Left lung (tissue), 10 donors: ENCODE measurements around the gene DENND2D. TPM values are rescaled to one million over a fixed set of nuclear protein-coding genes. Genes with fewer than 3 reads are reported as not detected.
"Not testable (repeated sequence)": the region's sequence is repeated elsewhere in the genome, so short reads cannot be mapped to it uniquely, and the experiment has no call there.

ENCODE experiments used
- ATAC-seq: fragments of 200-7000 bp; cut with Tn5 transposase; one replicate; pipeline ENCODE4 v1.9.1; 2020; ENCODE audit warnings: moderate library complexity
- DNase-seq, 4 donors: peaks; one replicate each; pipeline ENCODE4 v3.0.0-alpha.2; 2013 to 2020
- H3K27ac ChIP-seq, 2 donors: fragments of 200-600 bp; sonication (generic) in 1 of 2; one replicate each; pipeline versions ENCODE4 v1.5.0 to v1.8.0; 2020 to 2021
- H3K27me3 ChIP-seq, 2 donors: fragments of 200-600 bp; sonication (generic) in 1 of 2; one replicate each; pipeline versions ENCODE4 v1.5.0 to v1.8.0; 2020 to 2021
- H3K36me3 ChIP-seq, 2 donors: fragments of 200-600 bp; sonication (generic) in 1 of 2; one replicate each; pipeline versions ENCODE4 v1.5.0 to v1.8.0; 2020 to 2021
- H3K4me1 ChIP-seq, 2 donors: fragments of 200-600 bp; one replicate each; pipeline ENCODE4 v1.8.0; 2021
- H3K4me3 ChIP-seq, 2 donors: fragments of 200-600 bp; sonication (generic) in 1 of 2; one replicate each; pipeline versions ENCODE4 v1.5.0 to v1.8.0; 2020 to 2021; ENCODE audit warnings: mild to moderate bottlenecking in 1 of 2
- H3K9me3 ChIP-seq, 2 donors: fragments of 200-600 bp; sonication (generic) in 1 of 2; one replicate each; pipeline versions ENCODE4 v1.5.0 to v1.8.0; 2020 to 2021
- CTCF ChIP-seq, 2 donors: fragments of 200-600 bp; sonication (generic) in 1 of 2; IDR thresholded peaks; one replicate each; pipeline versions ENCODE4 v1.5.0 to v1.8.0; 2021; ENCODE audit warnings: antibody characterized with exemption in 2 of 2
- intact Hi-C, 2 donors: fragments of 100-400 bp; cut with DNase I; formaldehyde crosslinking; loops; one replicate each; pipeline versions ENCODE4 v1.11.2 to v1.14.2; 2022
- polyA plus RNA-seq, 6 donors: library from polyadenylated mRNA; unstranded; fragments of 120-200 nt; gene quantifications; one replicate each; pipeline ENCODE4 v1.2.1, GENCODE V29; 2013; ENCODE audit not compliant: insufficient read length in 6 of 6
- total RNA-seq, 2 donors: library from RNA; stranded (reverse); fragmentation: NEBNext Ultra II Directional; extraction: Animal tissue kit (Norgen Biotek cat#: 25700); gene quantifications; one replicate each; pipeline ENCODE4 v1.2.1, GENCODE V29; 2021
- donor health status: DM: no; HTN: yes; CAD: no.
- donor health status: DM: no; HTN: no; CAD: no.

Gene DENND2D
- total and polyA plus RNA-seq, 8 donors = 19.5 to 78.8 (median 25.5) TPM

DNA sequence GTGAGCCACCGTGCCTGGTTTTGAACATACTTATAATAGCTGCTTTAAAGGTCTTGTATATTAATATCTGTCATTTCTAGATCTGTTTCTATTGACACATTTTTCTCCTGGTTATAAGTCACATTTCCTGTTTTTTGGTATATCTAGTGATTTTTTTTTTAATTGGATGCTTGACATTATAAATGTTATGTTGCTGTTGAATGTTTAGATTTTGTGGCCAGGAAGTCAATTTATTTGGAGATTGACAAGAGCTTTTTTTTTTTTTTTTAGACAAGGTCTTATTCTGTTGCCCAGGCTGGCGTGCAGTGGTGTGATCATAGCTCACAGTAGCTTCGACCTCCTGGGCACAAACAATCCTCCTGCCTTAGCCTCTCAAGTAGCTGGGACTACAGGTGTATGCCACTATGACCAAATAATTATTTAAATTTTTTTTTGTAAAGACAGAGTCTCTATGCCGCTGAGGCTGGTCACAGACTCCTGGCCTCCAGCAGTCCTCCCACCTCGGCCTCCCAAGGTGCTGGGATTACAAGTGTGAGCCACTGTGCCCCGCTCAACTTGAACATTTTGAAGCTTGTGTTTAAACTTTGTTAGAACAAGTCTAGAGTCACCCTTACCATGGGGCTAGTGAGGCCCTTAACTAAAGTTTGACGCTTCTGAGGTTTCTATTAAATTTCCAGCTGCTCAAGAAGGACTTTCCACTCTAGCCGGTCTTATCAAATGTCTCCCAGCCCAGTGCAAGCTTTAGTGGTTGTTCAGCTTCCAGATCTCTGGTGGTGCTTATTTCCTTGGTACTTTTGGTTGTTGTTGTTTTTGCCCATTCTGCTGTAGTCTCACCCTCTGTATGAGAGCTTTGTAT lies 18.5 kb upstream of the DENND2D start:
- H3K4me1 ChIP-seq = peaks cover 7 to 82% of the 10 kb centered on the region in 2 donors
- DNase-seq (no peak), ATAC-seq (no peak)
- intact Hi-C loops = no loop called here
- TF ChIP-seq CTCF (IDR thresholded peaks at IDR 0.05) = no peak
- peak overlapping the region in 1 of 2 donors; percentile 30 for H3K27ac ChIP-seq
- no peaks in the 10 kb centered on the region for H3K27me3 ChIP-seq
- no peaks in the 10 kb centered on the region for H3K9me3 ChIP-seq
- no peaks in the 10 kb centered on the region for H3K36me3 ChIP-seq
- no peak overlapping the region for H3K4me3 ChIP-seq

DNA sequence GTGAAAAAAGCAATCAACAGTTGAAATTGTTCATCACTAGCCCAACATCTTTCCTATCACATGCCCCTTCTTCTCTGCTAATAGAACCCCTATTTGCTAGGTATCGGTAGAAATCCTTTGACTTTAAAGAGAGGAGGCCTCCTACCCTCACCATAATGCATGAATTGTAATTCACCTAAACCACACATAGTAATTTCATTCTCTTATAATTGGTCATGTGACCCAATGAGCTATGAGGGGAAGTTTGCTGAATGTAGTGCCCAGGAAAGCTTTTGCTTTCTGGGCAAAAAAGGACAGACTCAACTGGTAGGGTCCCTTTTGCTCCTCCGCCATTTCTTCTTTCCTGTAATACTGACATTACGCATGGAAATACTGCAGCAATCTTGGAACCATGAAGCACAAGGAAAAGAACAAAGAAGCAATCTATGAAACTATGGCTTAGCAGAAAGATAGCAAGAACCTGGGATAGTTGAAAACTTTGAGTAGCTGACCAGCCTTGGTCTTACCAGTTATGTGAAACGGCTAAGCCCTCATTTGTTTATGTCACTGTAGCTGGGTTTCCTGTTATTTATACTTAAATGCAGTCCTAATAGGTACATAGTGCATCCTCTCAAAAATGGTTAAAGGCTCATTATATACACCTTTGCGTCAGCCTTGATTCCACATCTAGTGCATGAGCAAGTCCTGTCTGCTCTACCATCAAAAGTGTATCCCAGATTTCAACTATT lies 16.9 kb upstream of the DENND2D start:
- Histone ChIP-seq H3K4me3 (no peak overlapping the region), H3K36me3 (no peaks in the 10 kb centered on the region), H3K27me3 (no peaks in the 10 kb centered on the region), H3K4me1 (peaks cover 3 to 86% of the 10 kb centered on the region in 2 donors), H3K9me3 (no peaks in the 10 kb centered on the region), H3K27ac (peak overlapping the region in 1 of 2 donors; percentile 18)
- ATAC-seq = no peak
- DNase-seq = no peak
- no peak for TF ChIP-seq CTCF (IDR thresholded peaks at IDR 0.05)
- intact Hi-C loops = no loop called here

DNA sequence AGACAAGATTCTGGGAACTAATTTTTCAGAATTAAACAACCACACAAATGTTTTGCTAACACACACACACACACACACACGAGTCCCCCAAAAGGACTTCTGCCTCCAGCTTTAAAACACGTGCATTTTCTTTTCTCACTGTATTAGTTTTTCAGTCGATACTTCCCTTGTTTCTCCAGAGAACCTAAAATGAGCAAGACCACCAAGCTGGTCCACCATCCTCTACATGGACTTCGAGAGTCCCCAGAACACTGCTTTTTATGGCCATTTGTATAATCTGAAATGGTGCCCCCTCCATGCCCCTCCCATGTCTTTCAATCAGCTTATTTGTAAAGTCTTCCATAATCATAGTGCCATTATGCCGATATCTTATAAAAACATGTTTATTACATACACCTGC lies 16.3 kb upstream of the DENND2D start:
- Histone ChIP-seq H3K36me3 (no peaks in the 10 kb centered on the region), H3K27me3 (no peaks in the 10 kb centered on the region), H3K27ac (peak overlapping the region in 1 of 2 donors; percentile 60), H3K9me3 (no peaks in the 10 kb centered on the region), H3K4me3 (no peak overlapping the region), H3K4me1 (peaks cover 0 to 80% of the 10 kb centered on the region in 2 donors)
- TF ChIP-seq CTCF (IDR thresholded peaks at IDR 0.05) = no peak
- ATAC-seq (no peak), DNase-seq (no peak)
- intact Hi-C loops = no loop called here

GRCh38 chr1:111215285-111215684 lies 14.8 kb upstream of the DENND2D start:
- peak overlapping the region in 1 of 2 donors; percentile 60 for H3K27ac ChIP-seq
- H3K4me3 ChIP-seq, DNase-seq, H3K27me3 ChIP-seq, H3K36me3 ChIP-seq, intact Hi-C loops, ATAC-seq, H3K9me3 ChIP-seq: not testable (repeated sequence)
- H3K4me1 ChIP-seq = peaks cover 0 to 66% of the 10 kb centered on the region in 2 donors

DNA sequence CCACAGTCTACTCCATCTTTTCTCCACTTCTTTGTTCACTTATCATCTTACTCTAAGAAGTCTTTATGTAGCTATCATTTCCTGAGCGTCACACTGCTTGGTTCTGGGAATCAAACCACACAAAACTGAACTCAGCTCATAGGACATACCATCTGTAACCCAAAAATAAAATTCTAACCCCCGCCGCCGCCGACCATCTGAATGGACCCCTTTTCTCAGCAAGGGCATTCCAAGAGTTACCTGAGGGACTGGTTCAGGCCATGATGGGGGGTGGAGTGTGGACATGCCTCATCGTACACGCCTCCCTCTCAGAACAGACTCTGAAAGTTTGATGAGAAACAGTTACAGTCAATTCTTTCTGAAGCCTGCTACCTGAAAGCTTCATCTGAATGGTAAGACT lies 14.4 kb upstream of the DENND2D start:
- Histone ChIP-seq H3K27ac (no peak overlapping the region), H3K27me3 (no peaks in the 10 kb centered on the region), H3K4me3 (no peak overlapping the region), H3K9me3 (no peaks in the 10 kb centered on the region), H3K36me3 (no peaks in the 10 kb centered on the region), H3K4me1 (peaks cover 0 to 62% of the 10 kb centered on the region in 2 donors)
- TF ChIP-seq CTCF (IDR thresholded peaks at IDR 0.05) = no peak
- no peak for ATAC-seq
- intact Hi-C loops = no loop called here
- no peak for DNase-seq
